ENCODE results near the gene PPARA.

Gene PPARA

GRCh38 chr22:46139895-46140350 is 10.4 kb upstream of the PPARA start:
- DNase-seq (ENCODE audit: low read depth): no peak
- TF ChIP-seq CTCF (IDR thresholded peaks at IDR 0.05; ENCODE audit: low read length, missing control alignments): no peak
- H3K4me3 ChIP-seq (replicated peaks; ENCODE audit: low read depth, low read length): no peak overlapping the region

GRCh38 chr22:46140989-46141928 is 9.1 kb upstream of the PPARA start:
- no peak overlapping the region for H3K4me3 ChIP-seq (replicated peaks; ENCODE audit: low read depth, low read length)
- TF ChIP-seq CTCF (IDR thresholded peaks at IDR 0.05; ENCODE audit: low read length, missing control alignments): no peak
- DNase-seq (ENCODE audit: low read depth): no peak

- H3K4me3 ChIP-seq (replicated peaks; ENCODE audit: low read depth, low read length): no peak overlapping the region
- no peak for TF ChIP-seq CTCF (IDR thresholded peaks at IDR 0.05; ENCODE audit: low read length, missing control alignments)
- no peak for DNase-seq (ENCODE audit: low read depth)
Measured at GRCh38 chr22:46142548-46143490, 7.5 kb upstream of the PPARA start.

GRCh38 chr22:46143491-46144147 is 6.7 kb upstream of the PPARA start:
- H3K4me3 ChIP-seq (replicated peaks; ENCODE audit: low read depth, low read length): no peak overlapping the region
- DNase-seq (ENCODE audit: low read depth): no peak
- TF ChIP-seq CTCF (IDR thresholded peaks at IDR 0.05; ENCODE audit: low read length, missing control alignments): no peak

GRCh38 chr22:46145361-46145851 is 4.9 kb upstream of the PPARA start:
- no peak for DNase-seq (ENCODE audit: low read depth)
- TF ChIP-seq CTCF (IDR thresholded peaks at IDR 0.05; ENCODE audit: low read length, missing control alignments): no peak
- no peak overlapping the region for H3K4me3 ChIP-seq (replicated peaks; ENCODE audit: low read depth, low read length)

- H3K4me3 ChIP-seq (replicated peaks; ENCODE audit: low read depth, low read length): no peak overlapping the region
- DNase-seq (ENCODE audit: low read depth): no peak
- TF ChIP-seq CTCF (IDR thresholded peaks at IDR 0.05; ENCODE audit: low read length, missing control alignments): no peak
Measured at GRCh38 chr22:46145896-46146295, 4.4 kb upstream of the PPARA start.
